Medulla oblongata (tissue), 1 donor: ENCODE data around the gene TSSC4.
"Not testable (repeated sequence)": the region's sequence is repeated elsewhere in the genome, so short reads cannot be mapped to it uniquely, and the experiment has no call there.

Source experiments
- DNase-seq: peaks from one replicate; pipeline ENCODE4 v3.0.0-alpha.2; 2015; ENCODE audit errors: extremely low spot score

TSSC4 gene

DNA sequence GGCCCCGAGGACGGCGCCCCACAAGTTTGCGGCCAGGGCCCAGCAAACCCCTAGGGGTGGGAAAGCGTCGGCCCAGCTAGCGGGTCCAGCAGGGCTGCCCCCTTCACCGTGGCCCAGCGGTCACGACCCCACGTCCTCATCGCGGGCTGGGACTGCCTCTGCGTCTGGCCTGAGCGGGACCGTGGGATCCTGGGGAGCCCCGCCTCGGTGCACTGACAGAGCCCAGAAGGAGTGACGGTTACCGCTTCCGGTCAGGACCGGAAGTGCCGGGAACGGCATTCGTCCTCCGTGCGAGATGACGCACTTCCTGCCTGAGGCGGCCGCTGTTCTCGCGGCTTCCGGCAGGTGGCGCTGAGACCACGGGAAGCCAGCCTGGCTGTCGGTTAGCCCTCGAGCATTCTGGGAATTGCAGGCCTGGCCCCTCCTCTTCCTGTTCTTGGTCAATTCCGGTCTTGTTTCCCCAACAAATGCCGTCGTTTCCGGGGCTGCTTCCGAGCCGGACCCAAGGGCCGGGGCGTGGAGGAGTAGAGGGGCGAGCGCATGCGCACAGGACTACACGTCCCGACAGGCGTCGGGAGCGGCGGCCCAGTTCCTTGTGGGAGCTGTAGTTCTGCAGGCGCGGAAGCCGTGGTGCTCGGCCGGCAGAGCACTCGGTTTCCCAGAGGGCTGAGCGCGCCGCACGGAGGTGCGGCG lies at the start of gene TSSC4:
TSSC4 (plus strand) TSS at position 682 of the 693 bp plus-strand sequence. CDS start 1,884 bp downstream, outside the sequence.
- peak; percentile 100 for DNase-seq

DNA sequence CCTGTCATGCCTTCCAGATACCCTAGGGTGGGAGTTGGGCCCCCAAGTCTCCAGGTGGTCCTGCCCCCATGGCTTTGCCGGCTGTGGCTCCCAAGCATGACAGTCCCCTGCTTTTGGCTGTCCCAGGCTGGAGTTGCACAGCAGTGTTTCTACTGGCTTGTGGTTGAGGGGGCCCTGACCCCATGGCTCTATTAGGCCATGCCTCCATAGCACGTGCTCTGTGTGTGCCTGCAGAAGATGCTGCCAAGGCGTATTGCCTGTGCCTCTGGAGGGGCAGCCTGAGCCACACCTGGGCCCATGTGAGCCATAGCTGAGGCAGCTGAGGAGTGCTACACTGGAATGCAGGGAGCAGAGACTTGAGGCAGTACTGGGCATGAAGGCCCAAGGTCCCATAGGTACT lies 48.8 kb upstream of the TSSC4 start:
- no peak for DNase-seq

DNA sequence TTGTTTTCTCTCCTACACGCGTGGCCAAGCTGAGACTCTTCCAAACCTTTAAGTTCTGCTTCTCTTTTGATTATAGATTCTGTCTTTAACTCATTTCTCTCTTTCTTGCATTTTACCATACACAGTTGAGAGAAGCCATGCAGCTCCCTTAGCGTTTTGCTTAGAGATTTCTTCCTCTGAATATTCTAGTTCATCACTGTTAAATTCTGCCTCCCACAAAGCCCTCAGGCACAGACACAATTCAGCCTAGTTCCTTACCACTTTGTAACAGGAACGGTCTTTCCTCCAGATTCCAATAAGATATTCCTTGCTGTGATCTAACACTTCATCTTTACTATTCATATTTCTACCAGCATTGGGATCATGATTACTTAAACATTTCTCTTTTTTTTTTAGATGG lies 48.1 kb upstream of the TSSC4 start:
- DNase-seq: no peak

DNA sequence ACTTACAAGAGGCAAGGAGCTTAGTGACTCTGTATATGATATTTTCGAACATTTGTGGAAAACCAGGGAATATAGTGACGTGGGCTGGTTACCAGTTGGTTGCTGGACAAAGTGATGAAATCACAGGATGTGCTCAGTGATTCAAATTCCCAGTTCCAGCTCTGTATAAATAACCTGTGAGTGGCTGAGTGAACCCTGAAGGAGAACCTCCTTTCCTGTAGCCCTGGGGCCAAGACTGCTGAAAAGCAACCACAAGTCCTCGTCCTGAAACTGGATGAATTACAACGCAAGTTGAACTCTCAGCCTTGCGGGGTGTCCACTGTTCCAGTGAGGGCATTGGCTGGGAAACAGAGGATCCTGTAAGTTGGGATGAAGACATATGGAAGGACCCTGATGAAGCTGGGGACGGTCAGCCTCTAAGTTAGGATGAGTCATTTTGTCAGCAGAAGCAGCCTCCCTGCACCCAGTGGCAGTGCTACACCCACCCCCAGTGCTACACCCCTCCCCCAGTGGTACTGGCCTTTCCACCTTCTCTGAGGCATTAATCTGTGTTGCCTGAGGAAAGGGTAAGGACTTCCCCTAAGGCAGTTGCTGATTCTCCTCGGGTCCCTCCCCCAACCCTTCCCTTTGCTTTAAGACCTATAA lies 45.4 kb upstream of the TSSC4 start:
- DNase-seq: no peak

DNA sequence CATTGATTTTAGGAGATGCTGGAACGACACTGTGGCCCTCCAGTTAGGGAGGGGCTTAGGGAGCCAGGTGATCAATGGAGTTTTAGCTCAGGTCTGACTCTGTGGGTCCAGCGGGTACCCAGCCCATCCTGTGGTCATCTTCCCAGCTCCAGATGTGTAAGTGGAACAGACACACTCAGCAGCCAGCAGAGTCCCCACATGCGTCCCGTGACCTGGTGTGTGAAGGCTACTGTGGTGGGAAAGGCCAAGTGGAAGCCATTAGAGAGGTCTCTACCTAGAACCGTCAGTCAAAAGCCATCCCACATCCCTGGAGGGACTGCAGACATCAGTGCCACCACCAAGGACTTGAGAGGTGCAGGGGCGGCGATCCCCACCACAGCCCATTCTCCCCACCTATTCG lies 43.3 kb upstream of the TSSC4 start:
- DNase-seq: no peak

DNA sequence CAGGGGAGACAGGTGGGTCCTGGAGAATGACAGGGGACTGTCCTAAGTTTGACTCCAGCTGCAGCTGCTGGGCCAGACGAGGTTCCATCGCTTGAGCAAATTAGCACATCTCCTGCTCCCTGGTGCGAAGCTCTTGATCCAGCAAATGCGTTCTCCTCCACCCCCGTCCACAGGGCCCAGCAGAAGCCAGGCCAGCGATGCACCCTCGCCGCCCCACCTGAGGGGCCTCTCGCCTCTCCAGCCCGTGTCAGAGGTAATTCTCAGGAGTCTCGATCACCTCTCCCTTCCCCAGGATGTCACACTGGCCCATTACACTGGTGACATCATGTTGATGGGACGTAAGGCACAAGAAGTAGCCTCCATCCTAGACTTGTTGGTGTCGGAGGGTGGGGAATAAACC lies 42.9 kb upstream of the TSSC4 start:
- DNase-seq: not testable (repeated sequence)

DNA sequence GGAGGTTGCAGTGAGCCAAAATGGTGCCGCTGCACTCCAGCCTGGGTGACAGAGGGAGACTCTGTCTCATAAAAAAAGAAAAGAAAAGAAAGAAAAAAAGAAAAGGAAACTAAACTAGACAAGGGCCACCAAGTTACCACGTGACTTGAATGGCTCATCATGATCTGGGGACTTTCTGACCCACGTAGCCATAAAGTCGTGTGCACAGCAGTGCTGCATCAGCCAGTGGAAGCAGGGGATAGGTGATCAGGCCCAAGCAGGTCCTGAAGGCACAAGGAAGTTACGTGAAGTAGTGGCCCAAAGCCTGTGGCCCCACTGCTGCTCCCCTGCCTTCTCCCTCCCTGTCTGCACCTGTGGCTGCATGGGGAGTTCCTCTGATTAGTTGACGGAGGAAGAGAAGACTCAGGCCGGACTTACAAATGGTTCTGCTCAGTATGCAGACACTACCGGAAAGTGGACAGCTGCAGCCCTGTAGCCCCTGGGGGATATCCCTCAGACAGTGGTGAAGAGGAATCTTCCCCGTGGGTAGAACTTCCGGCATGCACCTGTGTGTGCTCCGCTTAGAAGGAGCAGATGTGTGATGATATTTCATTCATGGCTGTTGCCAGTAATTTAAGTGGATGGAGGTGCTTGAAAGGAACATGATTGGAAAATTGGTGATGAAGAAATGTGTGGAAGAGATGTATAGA lies 41.7 kb upstream of the TSSC4 start:
- no peak for DNase-seq

DNA sequence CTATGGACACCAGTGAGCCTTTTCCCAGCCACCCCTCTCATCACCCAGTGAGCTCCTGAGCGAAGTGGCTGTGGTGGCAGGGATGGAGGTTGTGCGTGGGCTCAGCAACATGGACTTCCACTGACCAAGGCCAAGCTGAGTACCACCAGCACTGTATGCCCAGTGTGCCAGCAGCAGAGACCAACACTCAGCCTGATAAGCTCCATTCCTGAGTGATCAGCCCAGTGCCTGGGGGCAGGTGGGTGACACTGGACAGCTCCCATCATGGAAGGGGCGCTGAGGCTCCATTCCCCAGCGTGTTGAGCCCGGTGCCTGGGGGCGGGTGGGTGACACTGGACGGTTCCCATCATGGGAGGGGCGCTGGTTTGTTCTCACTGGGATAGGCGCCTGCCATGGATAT lies 41.0 kb upstream of the TSSC4 start:
- no peak for DNase-seq

DNA sequence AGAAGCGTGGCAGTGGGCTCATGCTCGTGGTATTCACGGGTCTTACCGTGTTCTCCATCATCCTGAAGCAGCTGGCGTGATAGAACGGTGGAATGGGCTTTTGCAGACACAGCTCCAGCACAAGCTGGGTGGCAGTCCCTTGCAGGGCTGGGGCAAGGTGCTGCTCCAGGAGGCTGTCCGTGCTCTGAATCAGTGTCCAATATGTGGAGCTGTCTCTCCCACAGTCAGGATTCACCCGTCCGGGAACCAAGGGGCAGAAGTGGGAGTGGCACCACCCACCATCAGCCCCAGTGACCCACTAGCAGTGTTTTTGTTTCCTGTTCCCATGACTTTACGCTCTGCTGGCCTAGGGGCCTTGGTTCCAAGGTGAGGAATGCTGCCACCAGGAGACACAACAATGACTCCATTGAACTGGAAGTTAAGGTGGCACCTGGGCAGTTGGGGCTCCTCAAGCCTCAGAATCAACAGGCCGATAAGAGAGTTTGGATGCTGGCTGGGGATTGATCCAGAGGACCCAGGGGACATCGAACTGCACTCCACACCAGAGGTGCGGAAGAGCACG lies 40.4 kb upstream of the TSSC4 start:
- no peak for DNase-seq

DNA sequence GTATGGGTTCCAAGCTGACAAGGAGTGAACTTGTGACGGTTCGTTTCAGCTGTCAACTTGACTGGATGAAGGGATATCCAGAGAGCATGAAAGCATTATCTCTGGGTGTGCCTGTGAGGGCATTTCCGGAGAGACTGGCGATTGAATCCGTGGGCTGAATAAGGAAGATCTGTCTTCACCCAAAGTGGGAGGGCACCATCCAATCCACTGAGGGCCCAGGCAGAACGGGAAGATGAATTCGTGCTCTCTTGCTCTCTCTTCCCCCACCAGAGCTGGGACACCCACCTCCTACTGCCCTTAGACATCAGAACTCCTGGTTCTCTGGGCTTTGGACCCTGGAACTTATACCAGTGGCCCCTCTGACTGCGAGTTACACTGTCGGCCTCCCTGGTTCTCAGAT lies 39.0 kb upstream of the TSSC4 start:
- no peak for DNase-seq

DNA sequence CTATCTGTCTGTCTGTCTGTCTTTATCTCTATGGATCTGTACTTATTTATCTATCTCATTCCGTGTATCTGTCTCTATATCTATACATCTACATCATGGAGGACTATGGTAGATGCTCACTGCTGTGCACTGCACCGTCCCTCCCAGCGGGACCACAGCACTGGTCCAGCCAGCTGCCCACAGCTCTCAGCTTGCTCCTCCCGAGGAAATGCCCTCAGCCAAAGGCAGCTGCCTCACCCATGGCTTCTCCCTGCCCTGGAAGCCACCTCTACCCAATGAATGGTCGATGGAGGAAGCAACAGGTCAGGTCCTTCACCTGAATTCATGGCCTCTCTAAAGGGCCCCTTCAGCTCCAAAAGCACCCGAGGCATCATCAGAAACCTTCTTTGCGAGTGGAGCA lies 38.1 kb upstream of the TSSC4 start:
- no peak for DNase-seq

DNA sequence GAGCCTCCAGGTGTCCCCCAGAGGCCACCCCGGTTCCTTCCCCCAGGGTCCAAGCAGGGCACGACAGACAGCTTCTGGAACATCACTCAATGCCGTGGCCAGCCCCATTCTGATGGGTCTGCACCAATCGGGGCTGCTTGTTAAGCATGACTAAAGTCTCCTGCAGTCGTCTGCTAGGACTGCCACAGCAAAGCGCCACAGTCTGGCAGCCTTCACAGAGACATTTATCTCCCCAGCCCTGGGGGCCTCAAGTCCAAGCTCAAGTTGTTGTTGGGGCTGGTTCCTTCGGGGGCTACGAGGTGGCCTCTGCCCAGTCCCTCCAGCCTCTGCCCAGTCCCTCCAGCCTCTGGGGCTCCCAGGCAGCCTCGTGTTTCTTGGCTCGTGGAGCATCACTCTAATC lies 37.4 kb upstream of the TSSC4 start:
- no peak for DNase-seq

DNA sequence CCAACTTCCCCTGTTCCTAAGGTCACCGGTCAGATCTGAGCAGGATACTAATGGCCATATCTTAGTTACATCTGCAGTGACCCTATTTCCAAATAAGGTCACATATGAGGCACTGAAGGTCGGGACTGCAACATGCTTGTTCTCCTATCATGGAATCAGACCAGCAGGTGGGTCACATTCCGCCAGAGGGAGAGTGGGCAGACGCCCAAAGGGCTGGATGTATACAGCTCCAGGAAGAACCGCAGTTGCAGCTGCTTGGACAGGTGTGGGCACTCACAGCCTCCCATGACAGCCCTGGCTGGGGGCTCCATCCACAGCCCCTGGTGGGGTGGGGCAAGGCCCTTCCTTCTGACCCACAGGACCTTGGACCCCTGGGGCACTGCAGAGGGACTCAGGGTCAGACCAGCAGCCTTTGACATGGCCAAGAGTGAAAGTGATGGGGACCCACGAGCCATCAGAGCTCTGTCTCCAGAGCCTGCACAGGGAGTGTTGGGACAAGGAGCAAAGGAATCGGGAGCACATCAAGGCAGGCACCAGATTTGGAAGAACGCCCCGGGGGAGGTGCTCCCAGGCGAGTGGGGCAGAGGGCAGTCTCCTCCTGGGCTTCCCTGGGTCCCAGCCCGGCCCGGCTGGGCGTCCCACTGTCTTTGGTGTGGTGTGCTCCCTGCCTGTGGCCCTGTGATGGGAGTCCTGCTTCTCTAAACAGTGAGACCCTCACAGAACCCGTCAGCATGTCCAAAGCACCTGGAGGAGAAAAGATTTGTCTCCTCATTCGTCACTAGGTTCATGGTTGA lies 36.8 kb upstream of the TSSC4 start:
- no peak for DNase-seq

DNA sequence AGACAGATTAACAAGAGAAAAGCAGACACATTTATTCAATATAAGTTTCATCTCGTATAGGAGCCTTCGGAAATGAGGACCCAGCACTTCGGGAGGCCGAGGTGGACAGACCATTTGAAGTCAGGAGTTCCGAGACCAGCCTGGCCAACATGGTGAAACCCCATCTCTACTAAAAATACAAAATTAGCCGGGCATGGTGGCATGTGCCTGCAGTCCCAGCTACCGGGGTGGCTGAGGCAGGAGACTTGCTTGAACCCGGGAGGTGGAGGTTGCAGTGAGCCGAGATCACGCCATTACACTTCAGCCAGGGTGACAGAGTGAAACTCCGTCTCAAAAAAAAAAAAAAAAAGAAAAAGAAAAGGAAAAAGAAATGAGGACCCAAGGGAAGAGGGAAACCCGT lies 36.2 kb upstream of the TSSC4 start:
- not testable (repeated sequence) for DNase-seq

DNA sequence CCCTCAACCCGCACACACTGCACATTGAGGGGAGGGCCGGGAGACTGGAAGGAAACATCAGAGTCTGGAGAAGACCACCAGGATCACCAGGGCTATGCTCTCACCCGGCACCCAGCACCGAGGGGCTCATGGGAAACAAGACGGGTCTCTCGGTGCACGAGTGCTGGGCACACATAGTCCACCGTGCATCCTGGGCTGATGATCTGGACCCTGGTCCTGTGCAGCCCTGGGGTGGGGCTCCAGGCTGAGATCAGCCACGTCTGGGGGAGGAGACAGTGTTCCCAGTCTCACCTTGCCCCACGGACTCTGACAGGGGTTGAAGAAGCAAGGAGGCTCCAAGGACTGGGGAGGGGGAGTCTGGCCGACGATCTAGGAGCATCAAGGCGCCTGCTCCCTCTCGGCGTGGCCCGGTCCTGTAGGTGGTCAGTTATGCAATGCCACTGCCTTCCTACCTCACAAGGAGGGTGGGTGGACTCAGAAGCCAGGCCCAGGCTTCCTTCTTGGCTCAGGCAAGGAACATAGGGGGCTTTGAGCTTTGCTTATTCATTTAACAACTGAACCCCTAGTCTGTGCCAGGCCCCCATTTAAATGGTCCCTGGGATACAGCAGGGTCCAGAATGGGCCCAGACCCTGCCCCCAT lies 34.9 kb upstream of the TSSC4 start:
- no peak for DNase-seq

DNA sequence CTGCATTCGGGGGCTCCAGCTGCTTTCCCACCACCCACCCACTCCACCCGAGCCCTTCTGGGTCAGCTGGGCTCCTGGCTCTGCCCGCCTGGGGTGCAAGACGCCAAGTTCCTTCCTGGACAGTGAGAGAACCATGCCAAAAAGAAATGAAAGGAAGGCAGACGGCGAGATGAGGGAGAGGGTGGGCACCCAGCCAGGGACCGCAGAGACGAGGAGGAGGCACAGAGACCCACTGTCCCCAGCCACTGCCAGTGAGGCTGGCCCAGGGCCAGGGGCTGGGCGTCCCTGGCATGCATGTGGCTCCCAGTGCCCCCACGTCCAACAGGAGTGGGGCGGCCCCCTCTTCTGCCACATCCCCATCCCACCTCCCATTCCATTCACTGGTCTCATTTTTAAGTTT lies 34.3 kb upstream of the TSSC4 start:
- DNase-seq: peak; percentile 68

DNA sequence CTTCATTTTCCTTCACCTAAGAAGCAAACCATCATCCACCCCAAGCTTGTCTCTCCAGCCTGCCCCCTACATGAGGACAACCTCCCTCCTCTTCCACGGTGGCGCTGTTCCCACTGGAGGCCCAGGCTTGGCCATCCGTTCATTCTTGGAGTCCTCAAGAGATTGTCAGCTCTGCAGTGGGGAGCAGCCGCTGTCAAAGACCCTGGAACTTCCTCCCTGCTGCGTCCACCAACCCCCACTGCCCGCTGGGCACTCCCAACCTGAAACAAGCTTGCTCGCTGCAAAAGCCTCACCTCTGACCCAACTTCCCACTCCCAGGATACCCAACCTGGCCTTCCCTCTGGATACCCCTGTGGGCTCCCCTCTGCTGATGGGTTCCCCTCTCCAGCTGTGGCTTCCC lies 33.8 kb upstream of the TSSC4 start:
- DNase-seq: peak; percentile 61

DNA sequence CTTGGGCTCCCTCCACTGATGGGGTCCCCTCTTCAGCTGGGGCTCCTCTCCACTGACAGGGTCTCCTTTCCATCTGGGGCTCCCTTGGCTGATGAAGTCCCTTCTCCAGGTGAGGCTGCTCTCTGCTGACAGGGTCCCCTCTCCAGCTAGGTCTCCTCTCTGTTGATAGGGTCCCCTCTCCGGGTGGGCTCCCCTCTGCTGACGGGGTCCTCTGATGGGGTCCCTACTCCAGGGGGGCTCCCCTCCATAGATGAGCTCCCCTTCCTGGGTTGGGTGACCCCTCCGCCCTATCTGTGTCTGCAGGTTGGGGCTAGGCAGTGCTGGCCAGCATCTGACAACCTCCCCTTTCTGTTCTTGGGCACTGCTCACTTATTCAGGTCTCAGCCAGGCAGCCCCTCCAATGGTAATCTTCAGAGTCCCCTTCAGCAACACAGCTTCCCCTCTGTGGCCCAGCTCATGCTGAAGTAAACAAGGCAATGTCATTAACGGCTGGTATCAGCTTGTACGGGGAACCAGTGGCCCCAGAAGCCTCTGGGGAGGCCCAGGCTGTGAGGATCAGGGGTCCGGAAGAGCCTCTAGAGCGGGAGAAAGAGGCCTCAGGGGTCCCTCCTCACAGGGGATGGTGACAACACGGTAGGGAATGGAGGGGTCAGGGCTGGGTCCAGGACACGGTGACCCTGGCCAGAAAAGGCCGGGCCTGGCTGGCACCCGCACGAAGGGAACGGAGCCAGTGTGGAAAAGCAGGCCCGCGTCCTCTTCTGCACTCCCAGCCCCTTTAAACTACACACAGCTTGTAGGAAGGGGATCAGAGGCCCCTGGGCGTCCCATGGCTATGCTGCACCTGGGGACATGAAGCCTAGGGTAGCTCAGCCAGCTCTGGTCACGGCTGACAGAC lies 33.0 kb upstream of the TSSC4 start:
- no peak for DNase-seq

DNA sequence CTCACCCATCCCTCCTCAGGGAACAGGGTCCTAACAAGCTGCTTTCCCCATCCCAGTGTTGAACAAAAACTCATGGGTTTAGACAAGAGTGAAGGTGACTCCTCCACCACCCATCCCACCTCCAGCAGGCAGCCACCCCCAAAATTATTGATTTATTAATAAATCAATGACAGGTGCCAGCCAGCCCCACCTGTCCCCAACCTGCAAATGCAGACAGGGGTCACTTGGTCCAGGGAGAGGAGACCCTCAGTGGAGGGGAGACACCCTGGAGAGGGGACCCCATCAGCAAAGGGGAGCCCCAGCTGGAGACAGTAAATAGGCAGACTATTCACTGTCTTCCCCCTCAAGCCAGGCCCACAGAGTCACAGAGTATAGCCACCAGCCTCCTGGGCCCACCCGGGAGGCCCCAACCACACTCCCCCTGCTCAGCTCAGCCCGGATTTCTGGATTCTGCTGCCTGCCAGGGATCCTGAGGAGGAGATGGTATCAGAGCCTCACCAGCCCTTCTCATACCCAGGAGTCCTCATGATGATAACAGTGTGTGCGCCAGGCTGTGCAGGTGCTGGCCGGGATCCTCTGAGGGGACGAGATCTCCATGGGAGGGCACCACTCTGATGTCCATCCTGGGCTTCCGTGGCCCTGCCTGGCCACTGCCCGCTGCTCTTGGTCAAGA lies 32.2 kb upstream of the TSSC4 start:
- no peak for DNase-seq

DNA sequence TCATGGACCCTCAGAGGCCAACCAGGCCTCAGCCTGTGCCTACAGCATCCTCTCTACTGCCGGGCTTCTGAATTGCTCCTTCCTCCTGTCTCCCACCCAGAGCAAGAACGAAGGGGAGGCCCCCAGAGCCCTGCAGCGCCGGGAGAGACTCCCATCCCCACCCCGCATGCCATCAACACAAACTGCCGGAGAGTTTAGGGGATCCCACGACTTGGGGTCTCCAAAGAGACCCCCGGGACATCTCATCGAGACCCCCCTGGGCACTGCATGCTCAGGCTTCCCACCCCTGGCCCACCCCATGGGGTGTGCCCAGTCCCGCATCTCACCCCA lies 31.7 kb upstream of the TSSC4 start:
- no peak for DNase-seq
